ENCODE measurements around the gene DMAC2. TPM values are rescaled to one million over a fixed set of nuclear protein-coding genes. Genes with fewer than 3 reads are reported as not detected.

The DMAC2 gene
- total RNA-seq, 2 experiments from 2014 or later = 67.6 to 70.0 TPM

- ChIA-PET POLR2A (interaction anchor here (0.6 kb wide), 1 partner anchor 22 kb away, joined by 5 read pairs; no protein-coding TSS in a partner anchor), CTCF (interaction anchor here (0.6 to 1.2 kb wide), 3 partner anchors 12 to 170 kb away, joined by 3 read pairs; partner anchors contain the start of gene DMAC2)
Measured at GRCh38 chr19:41426952-41427646, 12.6 kb downstream of the DMAC2 start, which contains the start of gene B3GNT8. B3GNT8 (minus strand) TSS chr19:41427374; CDS start chr19:41426778, 596 bp downstream.

GRCh38 chr19:41426116-41426841, 13.4 kb downstream of the DMAC2 start:
- ChIA-PET POLR2A (interaction anchor here (0.5 kb wide), 1 partner anchor 242 kb away, joined by 5 read pairs; no protein-coding TSS in a partner anchor), CTCF (interaction anchor here (0.6 to 1.2 kb wide), 4 partner anchors 13 to 400 kb away, joined by 3 to 4 read pairs (median 3); partner anchors contain the start of gene DMAC2)

GRCh38 chr19:41425174-41426115, 14.3 kb downstream of the DMAC2 start:
- POLR2A ChIA-PET = interaction anchor here (0.7 kb wide), 1 partner anchor 648 kb away, joined by 4 read pairs; no protein-coding TSS in a partner anchor
- CTCF ChIA-PET = interaction anchor here (0.6 kb wide), 2 partner anchors 55 to 400 kb away, joined by 3 to 4 read pairs; no protein-coding TSS in a partner anchor

- ChIA-PET CTCF (interaction anchor here (0.6 kb wide), 1 partner anchor 54 kb away, joined by 3 read pairs; no protein-coding TSS in a partner anchor), POLR2A (interaction anchor here (0.7 kb wide), 1 partner anchor 647 kb away, joined by 4 read pairs; no protein-coding TSS in a partner anchor)
Measured at GRCh38 chr19:41424335-41425173, 15.2 kb downstream of the DMAC2 start.

- CTCF ChIA-PET = interaction anchor here (0.6 kb wide), 1 partner anchor 215 kb away, joined by 3 read pairs; no protein-coding TSS in a partner anchor
- POLR2A ChIA-PET = no interaction called here
Measured at GRCh38 chr19:41422955-41423354, 16.8 kb downstream of the DMAC2 start.

GRCh38 chr19:41422456-41422855, 17.3 kb downstream of the DMAC2 start:
- POLR2A ChIA-PET = no interaction called here

GRCh38 chr19:41421973-41422372, 17.7 kb downstream of the DMAC2 start:
- ChIA-PET CTCF (no interaction called here), POLR2A (no interaction called here)

More at GRCh38 chr19:41422456-41422855, 17.3 kb downstream of the DMAC2 start:
- CTCF ChIA-PET = no interaction called here

GRCh38 chr19:41421314-41421713, 18.4 kb downstream of the DMAC2 start:
- CTCF ChIA-PET = interaction anchor here (0.9 kb wide), 1 partner anchor 13 kb away, joined by 3 read pairs; no protein-coding TSS in a partner anchor
- POLR2A ChIA-PET = no interaction called here

- ChIA-PET CTCF (interaction anchor here (0.9 kb wide), 1 partner anchor 12 kb away, joined by 3 read pairs; no protein-coding TSS in a partner anchor), POLR2A (interaction anchor here (0.6 kb wide), 1 partner anchor 28 kb away, joined by 4 read pairs; no protein-coding TSS in a partner anchor)
Measured at GRCh38 chr19:41420101-41420880, 19.4 kb downstream of the DMAC2 start.

- CTCF ChIA-PET = no interaction called here
- POLR2A ChIA-PET = no interaction called here
Measured at GRCh38 chr19:41416194-41416674, 23.5 kb downstream of the DMAC2 start.

- POLR2A ChIA-PET = interaction anchor here (0.5 kb wide), 1 partner anchor 37 kb away, joined by 3 read pairs; no protein-coding TSS in a partner anchor
- CTCF ChIA-PET = no interaction called here
Measured at GRCh38 chr19:41415154-41415571, 24.5 kb downstream of the DMAC2 start.

GRCh38 chr19:41414461-41414860, 25.3 kb downstream of the DMAC2 start:
- ChIA-PET CTCF (no interaction called here), POLR2A (interaction anchor here (0.6 kb wide), 1 partner anchor 675 kb away, joined by 3 read pairs; no protein-coding TSS in a partner anchor)

- POLR2A ChIA-PET = interaction anchor here (0.6 kb wide), 1 partner anchor 675 kb away, joined by 3 read pairs; no protein-coding TSS in a partner anchor
- CTCF ChIA-PET = no interaction called here
Measured at GRCh38 chr19:41413947-41414346, 25.8 kb downstream of the DMAC2 start.

GRCh38 chr19:41412953-41413352, 26.8 kb downstream of the DMAC2 start:
- CTCF ChIA-PET = interaction anchor here (0.6 kb wide), 1 partner anchor 209 kb away, joined by 5 read pairs; no protein-coding TSS in a partner anchor

GRCh38 chr19:41411968-41412265, 27.8 kb downstream of the DMAC2 start:
- CTCF ChIA-PET = interaction anchor here (0.6 kb wide), 1 partner anchor 33 kb away, joined by 3 read pairs; no protein-coding TSS in a partner anchor
- POLR2A ChIA-PET = no interaction called here

More at GRCh38 chr19:41412953-41413352, 26.8 kb downstream of the DMAC2 start:
- POLR2A ChIA-PET = no interaction called here

GRCh38 chr19:41411100-41411967, 28.4 kb downstream of the DMAC2 start:
- POLR2A ChIA-PET = interaction anchor here (0.6 kb wide), 1 partner anchor 991 kb away, joined by 3 read pairs; no protein-coding TSS in a partner anchor
- CTCF ChIA-PET = interaction anchor here (0.6 kb wide), 1 partner anchor 32 kb away, joined by 3 read pairs; no protein-coding TSS in a partner anchor

All from activated CD8-positive, alpha-beta memory T cell treated with anti-CD3 and anti-CD28 coated beads for 36 hours (primary cell).